Stimulated activated CD8-positive, alpha-beta memory T cell treated with anti-CD3 and anti-CD28 coated beads, Interleukin-7, amount 100 ng/mL, for 1 hour (primary cell): Measurements from ENCODE around the gene BSN.
A peak's percentile ranks its signal among the peaks of the same experiment; 100 is the strongest.
"Not testable (repeated sequence)": the region's sequence is repeated elsewhere in the genome, so short reads cannot be mapped to it uniquely, and the experiment has no call there.

Source experiments
- DNase-seq, 2 donors: peaks; one replicate each; pipeline ENCODE4 v3.0.0-alpha.2; 2020; ENCODE audit warnings: low read depth in 2 of 2

The BSN gene

DNA sequence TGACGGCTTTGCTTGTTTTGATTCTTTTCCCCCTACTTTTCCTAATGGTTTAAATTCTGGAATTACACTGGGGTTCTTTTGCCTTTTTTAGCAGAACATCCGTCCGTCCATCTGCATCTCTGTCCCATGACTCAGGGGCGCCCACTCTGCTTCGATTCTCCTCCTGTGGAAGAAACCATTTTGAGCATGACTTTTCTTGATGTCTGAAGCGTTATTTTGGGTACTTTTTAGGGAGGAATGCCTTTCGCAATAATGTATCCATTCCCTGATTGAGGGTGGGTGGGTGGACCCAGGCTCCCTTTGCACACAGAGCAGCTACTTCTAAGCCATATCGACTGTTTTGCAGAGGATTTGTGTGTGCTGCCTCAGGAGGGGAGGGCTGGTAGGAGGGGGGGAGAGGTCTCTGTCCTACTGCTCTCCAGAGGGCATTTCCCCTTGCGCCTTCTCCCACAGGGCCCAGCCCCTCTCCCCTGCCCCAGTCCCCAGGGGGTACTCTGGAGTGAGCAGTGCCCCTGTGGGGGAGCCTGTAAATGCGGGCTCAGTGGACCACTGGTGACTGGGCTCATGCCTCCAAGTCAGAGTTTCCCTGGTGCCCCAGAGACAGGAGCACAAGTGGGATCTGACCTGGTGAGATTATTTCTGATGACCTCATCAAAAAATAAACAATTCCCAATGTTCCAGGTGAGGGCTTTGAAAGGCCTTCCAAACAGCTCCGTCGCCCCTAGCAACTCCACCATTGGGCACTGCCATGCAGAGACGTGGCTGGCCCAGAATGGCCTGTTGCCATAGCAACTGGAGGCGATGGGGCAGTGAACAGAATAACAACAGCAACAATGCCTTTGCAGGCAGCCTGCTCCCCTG, 19.5 kb upstream of the BSN start:
- no peak for DNase-seq

DNA sequence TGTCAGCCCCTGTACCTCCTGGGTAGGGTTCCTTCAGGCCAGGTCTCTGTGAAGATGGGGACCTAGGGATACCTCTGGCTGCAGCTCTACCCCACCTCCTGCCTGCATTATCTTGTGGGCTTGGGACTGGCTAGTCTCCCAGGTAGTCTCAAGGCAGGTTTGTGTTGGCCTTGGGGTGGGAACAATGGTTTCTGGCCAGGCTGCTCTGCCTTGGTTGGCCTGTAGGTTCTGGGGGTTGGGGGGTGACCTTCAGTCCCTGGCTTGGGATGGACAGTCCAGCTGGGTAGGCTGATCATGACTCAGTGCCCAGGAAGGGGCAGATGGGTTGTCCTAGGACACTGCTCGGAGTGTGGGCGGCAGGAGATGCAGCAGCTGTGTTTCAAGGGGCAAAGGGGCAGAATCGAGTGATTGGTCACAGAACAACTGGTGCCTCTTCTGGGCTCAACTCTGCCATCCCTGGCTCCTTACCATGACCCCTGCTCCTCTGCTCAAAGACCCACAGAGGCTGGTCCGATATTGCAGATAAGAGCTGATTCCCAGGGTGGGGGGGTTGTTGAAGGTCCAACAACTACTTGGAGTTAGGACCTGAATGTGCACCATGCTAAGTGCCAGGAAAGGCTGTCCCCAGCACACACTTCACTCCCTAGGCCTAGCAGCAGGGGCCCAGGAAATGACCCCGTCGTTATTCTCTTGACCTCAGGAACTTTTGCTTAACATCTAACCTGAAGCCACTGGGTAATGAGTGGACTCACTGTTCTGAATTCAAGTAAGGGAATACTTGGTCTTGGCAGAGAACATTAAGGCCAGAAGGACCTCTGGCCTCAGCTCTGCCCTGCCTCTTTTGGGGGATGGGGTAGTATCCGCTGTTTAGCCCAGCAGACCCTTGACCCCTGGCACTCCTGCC, 18.1 kb upstream of the BSN start:
- DNase-seq, result no peak

DNA sequence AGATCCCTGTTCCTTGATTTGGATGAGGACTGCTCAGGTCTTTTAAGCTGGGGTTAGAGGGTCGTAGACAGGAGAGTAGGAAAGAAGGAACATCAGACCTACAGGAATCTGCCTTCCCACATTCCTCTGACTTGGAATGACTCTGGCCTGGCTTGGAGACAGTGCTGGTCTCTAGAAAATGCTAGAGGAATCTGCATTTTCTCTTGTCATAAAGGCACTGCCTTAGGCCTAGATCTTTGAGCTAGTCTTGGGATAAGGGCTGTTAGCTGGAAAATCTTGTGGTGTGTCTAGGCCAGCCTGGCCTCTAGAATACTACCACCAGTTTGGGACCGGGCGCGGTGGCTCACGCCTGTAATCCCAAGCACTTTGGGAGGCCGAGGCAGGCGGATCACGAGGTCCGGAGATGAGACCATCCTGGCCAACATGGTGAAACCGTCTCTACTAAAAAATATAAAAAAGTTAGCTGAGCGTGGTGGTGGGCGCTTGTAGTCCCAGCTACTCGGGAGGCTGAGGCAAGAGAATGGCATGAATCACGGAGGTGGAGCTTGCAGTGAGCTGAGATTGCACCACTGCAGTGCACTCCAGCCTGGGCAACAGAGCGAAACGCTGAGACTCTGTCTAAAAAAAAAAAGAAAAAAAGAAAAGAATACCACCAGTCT, 17.3 kb upstream of the BSN start:
- no peak for DNase-seq

DNA sequence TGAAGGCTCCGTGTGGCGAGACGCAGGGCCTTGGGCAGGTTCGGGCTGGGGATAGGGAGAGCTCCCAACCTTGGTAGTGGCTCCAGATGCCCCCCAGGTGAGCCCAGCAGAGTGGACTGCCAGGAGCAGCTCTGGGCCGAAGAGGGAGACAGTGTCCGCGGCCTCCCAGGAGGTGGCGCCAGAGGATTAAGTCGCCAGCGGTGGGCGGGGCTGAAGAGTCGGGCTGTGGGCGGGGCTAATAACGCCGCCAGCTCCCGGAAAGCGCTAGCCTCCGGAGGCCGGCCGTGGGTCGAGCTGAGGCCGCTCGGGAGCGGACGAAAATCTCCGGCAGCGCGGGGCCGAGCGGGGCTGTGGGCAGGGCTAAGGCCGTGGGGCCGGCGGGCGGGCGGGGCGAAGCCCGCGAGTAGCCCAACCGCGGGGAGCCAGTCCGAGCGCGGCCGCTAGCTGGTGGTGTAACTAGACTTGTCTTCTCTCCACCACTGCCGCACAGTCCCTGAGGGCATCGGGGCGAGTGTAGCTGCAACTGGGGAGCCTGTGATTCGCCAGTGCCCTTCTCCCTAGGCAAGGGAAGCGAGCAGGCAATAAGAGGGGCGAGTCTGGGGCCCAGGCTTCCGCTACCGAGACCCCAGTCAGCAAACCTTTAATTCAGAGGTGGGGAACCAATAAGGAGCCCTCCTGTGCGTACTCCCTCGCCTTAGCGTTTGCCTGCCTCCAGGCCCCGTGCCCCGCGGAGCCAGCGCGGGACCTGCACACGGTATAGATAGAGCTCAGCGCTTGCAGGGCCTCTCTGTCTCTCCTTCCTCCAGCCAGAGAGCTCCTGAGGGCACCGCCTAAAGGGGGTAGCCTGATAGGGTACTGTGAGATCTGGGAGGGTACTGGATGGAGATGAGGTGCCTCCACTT, 14.4 kb upstream of the BSN start:
- DNase-seq, result peak; percentile 85 to 94

GRCh38 chr3:49552087-49552486, 2.2 kb upstream of the BSN start:
- DNase-seq, result no peak

- DNase-seq, result no peak
These were observed 969 bp upstream of the BSN start for GRCh38 chr3:49553324-49553691.

- peak in 1 of 2 donors; percentile 26 for DNase-seq
These were observed 472 bp downstream of the BSN start for GRCh38 chr3:49554633-49555265.

- no peak for DNase-seq
These were observed 2.4 kb downstream of the BSN start for GRCh38 chr3:49556500-49557275.

- no peak for DNase-seq
These were observed 8.8 kb downstream of the BSN start for GRCh38 chr3:49563040-49563578.

DNA sequence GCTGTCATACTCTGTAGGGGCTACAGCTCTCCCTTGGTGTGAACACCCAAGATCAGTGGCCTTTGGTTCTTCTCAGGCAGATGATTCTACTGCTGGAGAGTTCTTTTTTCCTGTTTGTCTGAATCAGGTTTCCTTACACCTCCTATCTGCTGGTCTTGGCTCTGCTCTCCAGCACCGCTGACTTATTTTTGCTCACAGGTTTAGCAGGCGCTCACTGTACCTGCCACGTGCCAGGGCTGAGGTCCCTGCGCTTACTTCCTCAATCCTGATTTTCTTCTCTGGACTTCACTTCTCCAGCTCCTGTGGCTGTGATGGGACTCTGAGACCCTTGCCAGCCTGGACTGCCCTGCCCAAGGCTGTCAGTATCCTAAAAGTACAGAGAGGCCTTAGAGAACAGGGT, 9.5 kb downstream of the BSN start:
- no peak for DNase-seq

DNA sequence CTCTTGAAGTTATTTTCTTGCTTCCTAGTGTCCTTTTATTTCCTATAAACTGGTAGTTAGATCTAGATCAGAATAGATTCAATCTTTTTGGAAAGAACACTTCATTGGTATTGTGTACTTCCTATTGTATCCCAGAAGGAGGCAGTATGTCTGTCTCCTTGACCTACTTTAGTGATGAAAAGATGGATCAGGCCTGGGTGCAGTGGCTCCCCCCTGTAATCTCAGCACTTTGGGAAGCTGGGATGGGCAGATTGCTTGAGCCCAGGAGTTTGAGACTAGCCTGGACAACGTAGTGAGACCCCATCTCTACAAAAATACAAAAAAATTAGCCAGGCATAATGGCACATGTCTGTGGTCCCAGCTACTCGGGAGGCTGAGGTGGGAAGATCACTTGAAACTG, 12.0 kb downstream of the BSN start:
- DNase-seq, result no peak

DNA sequence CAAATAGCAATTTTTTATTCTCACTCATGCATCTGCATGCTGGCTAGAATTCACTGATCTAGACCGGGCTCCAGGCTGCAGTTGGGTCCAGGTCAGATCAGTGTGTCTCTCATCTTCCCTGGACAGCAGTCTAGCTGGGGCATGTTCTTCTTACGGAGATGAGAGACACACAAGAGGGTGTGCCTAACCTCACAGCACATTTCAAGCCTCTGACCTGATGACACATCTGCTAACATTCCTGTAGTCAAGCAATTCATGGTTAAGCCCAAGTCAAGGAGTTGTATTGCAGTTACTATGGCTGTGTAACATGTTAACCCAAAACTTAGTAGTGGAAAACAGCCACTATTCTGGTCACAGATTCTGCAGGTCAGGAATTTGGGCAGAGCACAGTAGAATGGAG, 13.1 kb downstream of the BSN start:
- DNase-seq, result no peak

DNA sequence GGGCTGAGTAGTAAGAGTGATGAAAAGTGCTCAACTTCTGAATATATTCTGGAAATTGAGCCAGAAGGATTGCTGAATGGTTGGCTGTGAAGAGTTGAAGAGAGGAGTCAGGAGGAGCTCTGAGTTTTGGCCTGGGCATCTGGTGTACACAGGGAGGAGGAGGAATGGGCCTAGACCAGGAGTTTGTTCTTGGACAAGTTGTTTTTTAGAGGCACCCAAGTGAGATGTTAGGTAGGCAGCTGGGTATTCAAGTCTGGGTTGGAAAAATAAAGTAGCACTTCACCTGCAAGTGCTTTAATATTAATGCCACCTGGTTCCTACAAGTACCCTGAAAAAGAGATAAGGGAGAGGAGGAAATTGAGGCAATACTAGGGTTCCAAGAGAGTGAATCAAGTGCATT, 14.7 kb downstream of the BSN start:
- DNase-seq, result no peak

DNA sequence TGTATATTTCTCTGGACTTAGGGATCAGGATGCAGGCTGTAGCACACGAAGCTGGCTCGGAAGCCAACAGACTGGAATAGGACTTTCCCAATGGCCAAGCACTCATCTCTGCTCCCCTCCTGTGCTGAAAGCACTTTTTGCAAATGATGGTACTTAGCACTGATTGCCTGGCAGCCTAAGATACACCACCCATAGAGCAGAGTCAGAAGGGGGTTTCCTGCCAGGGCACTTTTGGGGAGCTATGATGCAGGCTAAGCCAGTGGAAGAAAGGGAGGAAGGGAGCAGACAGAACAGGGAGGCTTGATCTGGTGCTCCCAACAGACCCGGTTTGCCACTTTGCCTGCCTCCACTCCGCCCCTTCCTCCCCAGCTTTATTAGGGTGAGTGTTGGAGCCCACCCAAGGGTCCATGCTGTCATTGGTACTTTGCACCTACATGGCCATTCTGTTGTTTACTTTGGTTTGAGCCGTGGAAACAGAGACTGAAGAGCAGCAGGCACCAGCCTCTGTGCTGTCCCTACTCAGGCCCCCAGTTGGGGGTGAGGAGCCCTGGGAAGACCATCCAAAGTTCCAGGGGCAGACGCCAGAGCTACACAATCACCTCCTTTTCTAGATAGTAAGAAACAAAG, 15.9 kb downstream of the BSN start:
- DNase-seq, result no peak

DNA sequence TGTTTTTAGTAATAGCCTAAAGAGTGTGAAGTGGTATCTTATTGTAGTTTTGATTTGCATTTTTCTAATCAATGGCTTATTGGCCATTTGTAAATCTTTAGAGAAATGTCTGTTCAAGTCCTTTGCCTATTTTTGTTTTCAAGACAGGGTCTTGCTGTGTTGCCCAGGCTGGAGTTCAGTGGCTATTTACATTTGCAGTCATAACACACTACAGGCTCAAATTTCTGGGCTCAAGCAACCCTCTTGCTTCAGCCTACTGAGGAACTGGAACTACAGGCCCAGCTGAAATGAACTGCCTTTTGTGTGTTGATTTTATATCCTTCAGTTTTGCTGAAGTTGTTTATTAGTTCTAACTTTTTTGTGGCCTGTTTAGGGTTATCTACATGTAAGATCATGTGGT, 27.9 kb downstream of the BSN start:
- DNase-seq, result no peak

GRCh38 chr3:49585261-49585755, 31.0 kb downstream of the BSN start:
- not testable (repeated sequence) for DNase-seq

DNA sequence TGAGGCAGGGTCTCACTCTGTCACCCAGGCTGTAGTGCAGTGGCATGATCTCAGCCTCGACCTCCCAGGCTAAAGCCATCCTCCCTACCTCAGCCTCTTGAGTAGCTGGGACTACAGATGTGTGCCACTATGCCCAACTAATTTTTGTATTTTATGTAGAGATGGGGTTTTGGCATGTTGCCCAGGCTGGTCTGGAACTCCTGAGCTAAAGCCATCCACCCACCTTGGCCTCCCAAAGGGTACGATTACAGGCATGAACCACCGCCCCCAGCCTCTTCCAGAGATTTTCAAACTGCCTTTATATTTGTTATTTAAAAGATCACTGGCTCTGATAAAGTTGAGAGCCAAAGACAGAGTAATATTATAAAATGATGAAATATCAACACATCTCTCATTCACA, 37.3 kb downstream of the BSN start:
- DNase-seq, result no peak

DNA sequence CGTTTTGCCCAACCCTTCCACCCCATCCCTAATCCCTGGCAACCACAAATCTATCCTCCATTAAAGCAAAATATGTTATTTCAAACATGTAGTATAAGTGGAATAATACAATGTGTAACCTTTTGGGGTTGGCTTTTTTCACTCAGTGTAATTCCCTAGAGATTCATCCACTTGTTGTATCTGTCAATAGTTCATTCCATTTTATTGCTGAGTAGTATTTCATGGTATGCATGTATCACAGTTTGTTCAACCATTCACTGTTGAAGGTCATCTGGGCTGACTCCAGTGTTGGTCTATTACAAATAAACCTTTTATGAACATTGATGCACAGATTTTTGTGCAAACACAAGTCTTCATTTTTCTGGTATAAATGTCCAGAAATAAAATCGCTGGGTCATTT, 38.8 kb downstream of the BSN start:
- DNase-seq, result no peak

DNA sequence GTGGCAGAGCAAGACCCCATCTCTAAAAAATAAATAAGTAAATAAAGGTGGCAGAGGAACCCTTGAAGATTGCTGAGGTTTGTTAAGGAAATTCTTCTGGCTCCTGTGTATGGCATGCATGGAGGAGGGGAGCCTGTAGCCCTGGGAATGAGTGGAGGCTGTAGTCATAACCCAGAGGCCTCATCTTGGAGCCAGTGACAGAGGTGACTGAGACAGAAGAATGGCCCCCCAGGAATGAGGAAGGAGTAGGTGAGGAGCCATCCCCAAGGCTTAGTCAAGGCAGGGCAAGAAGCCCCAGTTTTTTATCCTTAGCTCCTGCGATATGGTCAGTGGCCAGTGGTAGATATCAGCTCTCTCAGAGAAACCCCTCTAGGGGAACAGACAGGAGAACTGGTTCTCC, 46.5 kb downstream of the BSN start:
- no peak for DNase-seq
